GM23248 (cell line): ENCODE data around the gene KRTAP6-3.

ENCODE experiments used
- EZH2 ChIP-seq: fragments of 200-600 bp; sonication (generic); IDR thresholded peaks from 2 replicates; pipeline ENCODE4 v1.6.1; 2018; ENCODE audit warnings: antibody characterized with exemption, mild to moderate bottlenecking; ENCODE audit not compliant: insufficient read depth, poor library complexity, severe bottlenecking
- EZH2phosphoT487 ChIP-seq: fragments of 200-600 bp; sonication (generic); IDR thresholded peaks from 2 replicates; pipeline ENCODE4 v1.6.1; 2018; ENCODE audit warnings: antibody characterized with exemption, moderate library complexity, mild to moderate bottlenecking, low read depth; ENCODE audit not compliant: insufficient read depth

GRCh38 chr21:30613836-30614235 lies 21.6 kb downstream of the KRTAP6-3 start, which contains the start of gene KRTAP6-1:
- TF ChIP-seq EZH2 (no peak), EZH2phosphoT487 (no peak)
